Kasumi-1 (cell line): Measurements from ENCODE around the gene SPATA2L.
A peak's percentile ranks its signal among the peaks of the same experiment; 100 is the strongest.

Experiments
- DNase-seq, 2 experiments: peaks; one replicate each; lab custom pipeline; 2025; lab: John Stamatoyannopoulos, UW

Gene SPATA2L, protein sequence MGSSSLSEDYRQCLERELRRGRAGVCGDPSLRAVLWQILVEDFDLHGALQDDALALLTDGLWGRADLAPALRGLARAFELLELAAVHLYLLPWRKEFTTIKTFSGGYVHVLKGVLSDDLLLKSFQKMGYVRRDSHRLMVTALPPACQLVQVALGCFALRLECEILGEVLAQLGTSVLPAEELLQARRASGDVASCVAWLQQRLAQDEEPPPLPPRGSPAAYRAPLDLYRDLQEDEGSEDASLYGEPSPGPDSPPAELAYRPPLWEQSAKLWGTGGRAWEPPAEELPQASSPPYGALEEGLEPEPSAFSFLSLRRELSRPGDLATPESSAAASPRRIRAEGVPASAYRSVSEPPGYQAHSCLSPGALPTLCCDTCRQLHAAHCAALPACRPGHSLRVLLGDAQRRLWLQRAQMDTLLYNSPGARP

DNA sequence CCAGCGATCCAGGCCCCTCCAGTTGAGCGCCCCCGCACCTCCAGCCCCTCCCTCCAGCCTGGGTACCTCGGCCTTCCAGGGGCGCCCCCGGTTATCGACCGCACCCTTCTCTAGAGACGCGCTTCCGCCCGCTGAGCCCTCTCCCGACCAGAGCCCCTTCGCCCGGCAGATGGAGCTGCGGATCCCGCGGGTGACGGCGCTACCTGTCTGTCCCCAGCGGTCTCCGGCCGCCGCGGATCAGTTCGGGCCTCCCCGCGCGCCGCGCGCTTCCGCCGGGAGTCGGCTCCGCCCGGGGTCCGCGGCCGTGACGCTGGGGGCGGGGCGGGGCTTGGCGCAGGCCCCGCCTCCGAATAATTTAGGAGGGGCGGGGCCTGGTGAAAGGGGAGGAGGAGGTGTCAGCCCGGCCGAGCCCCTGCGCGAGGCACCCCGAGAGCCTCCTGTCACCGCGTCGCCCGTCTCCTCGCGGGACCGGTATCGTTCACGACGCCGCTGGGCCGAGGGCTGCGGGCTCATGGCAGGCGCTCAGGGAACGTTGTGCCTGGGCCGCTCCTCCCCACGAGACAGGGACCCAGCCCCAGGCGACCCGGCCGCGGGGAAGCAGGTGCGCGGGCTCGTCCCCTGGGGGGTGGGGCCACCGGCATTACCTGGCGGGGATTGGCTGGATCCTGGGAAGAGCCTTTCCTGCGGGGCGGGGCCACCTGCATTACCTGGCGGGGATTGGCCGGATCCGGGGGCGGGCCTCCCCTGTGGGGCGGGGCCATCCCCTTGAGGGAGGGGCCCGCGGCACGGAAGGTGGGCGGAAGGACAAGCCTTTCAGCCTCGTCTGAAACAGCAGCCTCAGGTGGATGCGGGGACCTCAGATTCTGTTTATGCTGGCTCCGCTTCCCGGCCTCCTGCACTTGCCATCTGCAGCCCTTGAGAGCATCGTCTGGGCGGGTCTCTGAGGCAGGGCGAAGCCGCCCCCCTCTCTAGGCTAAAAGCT is at the start of gene SPATA2L:
SPATA2L (minus strand) TSS at position 281 of the 982 bp plus-strand sequence. CDS start 473 bp downstream, outside the sequence.
- DNase-seq = peak; percentile 92 to 93

DNA sequence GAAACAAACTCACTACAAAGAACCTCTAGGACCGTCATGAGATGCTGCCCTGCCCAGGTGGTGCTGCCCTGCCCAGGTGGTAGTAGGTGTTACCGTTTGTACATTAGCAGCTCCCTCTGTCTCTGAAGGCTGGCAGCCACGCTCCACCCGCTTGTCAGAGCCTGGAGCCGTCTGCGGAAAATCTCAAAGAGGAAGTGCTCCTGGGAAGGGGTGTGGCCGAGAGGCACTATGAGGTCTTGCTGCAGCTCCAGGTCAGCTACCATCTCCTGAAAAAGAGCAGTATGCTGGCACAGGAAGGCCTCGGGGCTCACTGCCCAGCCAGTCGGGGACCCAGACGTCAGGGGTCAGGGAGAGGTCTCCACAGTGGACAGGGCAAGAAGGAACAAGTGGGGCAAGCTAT is 48.1 kb upstream of the SPATA2L start:
- peak; percentile 83 to 85 for DNase-seq

DNA sequence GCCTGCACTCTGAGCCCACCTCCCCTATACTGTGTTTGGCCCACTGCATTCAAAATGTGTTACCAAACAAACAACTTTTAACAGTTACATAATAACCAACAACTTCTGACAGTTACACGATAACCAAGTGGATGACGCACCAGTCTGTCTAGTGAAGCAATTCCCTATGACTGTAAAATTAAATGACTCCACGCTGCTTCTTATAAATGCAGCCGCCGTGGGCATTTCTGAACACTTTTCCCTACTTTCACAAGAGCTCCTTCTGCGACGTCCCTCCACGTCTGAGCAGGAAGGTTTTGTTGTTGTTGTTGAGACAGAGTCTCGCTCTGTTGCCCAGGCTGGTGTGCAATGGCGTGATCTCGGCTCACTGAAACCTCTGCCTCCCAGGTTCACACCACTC is 47.4 kb upstream of the SPATA2L start:
- DNase-seq = no peak

DNA sequence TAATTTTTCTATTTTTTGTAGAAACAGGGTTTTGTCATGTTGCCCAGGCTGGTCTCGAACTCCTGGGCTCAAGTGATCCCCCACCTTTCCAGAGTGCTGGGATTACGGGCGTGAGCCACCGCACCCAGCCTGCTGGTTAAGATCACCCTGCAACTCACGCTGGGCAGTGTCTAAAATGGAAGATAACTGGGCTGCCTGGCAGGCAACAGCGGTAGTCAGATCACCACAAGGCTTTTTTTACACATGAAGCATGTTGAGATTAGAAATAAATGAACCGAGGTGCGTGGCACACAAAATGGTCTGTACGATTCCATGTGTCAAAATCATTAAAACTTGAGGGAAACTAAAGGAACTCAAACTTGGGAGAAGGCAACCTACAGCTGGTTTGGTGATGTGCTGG is 46.6 kb upstream of the SPATA2L start:
- DNase-seq = no peak

DNA sequence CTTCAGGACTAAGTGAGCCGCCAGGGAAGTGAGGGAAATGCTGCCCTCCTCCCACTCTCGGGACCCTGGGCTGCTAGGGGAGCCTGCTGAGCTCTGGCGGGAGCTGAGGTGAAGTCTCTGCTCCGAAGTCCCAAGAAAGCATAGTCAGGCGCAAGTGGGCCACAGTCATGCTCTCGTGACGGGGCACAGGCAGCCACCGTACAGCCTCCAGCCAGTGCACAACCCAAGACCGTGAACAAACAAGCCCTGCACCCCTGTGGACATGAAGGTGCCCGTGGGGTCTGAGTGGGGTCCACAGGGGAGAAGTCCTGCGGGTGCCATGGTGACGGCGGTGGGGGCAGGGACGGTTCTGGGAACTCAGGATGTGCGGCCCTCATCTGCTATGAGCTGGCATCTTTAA is 44.5 kb upstream of the SPATA2L start:
- DNase-seq = no peak

DNA sequence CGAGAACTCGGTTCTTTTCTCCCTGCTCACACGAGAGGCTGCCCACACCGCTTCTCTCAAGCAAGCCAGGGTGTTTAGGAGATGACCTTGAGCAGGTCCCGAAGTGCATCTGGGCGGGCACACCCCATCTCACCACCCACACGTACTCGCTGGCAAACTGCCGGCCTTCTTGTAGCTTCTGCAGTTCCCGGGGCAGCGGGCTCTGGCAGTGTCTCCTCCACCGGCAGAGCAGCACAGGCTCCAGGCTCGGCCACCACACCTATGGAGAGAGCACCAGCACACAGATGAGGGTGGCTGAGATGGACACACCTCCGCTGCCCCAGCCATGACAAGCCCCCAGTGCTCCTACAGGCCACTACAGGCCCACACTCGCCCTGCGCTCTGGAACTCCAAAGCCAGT is 43.3 kb upstream of the SPATA2L start:
- no peak for DNase-seq

DNA sequence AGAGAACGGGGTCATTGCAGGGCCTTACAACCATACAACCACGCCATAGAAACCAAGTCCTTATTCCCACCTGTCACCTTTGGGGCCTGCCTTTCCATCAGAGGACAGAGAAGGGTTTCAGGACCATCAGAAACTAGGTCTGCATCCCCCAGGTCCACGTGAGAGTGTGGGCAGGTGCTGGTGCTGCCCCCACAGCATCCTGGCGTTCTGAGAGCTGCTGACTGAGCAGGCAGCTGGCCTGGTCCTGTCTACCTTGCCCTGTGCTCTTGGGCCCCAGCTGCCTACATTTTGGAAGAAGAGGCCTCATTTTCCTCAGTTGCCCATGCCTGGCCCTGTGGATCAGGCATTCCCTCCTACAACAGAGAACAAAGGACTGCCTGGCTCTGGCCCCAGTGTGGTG is 41.4 kb upstream of the SPATA2L start:
- no peak for DNase-seq

DNA sequence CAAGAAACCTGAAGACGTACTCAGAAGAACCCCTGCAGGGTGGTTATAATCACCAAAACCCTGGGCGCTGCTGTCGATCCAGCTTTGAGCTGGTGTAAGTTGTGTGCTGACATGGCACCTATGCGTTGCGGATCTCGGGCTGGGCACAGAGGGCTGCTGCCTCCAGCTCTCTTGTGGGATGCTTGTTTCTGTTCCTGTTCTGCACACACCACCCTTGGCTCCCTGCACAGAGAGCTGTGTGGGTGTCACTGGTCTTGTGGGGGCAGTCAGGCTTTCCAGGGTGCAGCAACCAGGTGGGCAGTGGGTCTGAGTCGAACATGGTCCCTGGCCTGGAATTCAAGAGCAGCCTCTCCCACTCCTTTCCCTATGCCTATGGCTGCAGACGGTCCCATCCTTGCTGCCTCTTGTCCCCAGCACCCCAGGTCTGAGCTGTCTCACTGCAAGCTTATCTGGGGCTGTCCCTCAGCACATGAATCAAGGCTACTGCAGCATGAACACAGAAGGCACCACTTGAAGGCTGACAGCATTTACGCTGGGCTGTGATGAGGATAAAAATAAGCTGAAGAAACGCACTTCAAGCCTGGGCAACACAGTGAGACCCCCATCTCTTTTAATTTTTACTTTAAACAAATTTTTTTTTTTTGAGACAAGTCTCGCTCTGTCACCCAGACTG is 40.0 kb upstream of the SPATA2L start:
- no peak for DNase-seq

DNA sequence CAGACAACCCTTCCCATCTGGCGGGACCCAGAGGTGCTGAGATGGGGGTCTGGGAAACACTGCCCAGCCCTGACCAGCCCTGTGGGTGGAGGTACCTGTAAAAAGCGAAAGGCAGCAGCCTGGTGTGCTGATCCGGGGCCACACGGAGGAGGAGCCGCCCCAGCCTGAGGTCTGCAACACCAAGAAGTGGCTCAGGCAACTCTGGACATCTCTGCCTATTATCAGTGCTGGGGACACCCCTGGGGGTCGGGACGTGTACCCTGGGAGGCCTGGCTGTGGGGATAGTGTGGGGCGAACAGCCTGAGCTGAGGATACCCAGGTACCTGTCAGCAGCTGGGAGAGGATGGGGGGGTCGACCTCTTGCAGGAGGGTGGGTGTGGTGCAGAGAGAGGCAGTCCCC is 37.9 kb upstream of the SPATA2L start:
- DNase-seq = no peak

DNA sequence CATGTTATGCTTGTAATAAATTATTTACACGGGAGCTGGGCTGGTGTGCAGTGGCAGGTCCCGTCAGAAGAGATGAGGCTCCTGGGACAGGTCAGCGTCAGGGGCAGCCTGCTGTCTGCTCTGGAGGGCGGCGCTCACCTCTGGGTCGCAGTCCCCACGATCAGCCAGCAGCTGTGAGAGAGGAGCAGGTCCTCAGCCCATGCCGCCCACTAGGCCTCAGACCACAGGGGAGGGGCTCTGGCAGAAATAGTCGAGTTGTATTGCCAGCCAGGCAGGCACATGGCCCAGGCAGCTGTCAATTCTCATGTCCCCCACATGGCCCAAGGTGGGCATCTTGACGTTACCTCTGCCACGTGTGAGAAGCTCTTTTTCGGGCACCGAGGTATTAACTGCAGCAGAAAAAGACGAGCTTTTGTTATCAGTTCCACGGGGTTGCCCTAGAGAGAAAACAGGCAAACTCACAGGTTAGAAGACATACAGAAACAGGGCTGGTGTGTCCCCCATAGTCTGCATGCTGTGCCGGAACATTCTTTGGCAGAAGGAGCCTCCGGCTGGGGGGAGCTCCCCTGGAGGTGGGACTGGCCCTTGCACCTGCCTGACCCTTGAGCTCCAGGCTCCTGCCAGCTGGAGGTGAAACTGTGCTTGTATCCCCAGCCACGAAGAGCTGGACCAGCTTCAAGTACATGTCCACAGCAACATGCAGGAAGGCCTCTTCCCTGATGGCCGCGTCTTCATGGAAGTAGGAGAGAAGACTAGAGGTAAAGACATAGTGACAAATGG is 37.2 kb upstream of the SPATA2L start:
- DNase-seq = no peak

DNA sequence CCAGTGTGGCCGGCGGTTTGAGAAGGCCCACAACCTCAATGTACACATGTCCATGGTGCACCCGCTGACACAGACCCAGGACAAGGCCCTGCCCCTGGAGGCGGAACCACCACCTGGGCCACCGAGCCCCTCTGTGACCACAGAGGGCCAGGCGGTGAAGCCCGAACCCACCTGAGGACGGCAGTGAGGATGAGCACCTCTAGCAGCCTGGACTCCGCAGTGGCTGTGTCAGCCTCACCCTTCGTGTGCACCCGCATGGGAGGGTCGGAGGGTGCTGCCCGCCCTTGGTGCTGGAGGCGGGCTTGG is 36.5 kb upstream of the SPATA2L start:
- DNase-seq = no peak

DNA sequence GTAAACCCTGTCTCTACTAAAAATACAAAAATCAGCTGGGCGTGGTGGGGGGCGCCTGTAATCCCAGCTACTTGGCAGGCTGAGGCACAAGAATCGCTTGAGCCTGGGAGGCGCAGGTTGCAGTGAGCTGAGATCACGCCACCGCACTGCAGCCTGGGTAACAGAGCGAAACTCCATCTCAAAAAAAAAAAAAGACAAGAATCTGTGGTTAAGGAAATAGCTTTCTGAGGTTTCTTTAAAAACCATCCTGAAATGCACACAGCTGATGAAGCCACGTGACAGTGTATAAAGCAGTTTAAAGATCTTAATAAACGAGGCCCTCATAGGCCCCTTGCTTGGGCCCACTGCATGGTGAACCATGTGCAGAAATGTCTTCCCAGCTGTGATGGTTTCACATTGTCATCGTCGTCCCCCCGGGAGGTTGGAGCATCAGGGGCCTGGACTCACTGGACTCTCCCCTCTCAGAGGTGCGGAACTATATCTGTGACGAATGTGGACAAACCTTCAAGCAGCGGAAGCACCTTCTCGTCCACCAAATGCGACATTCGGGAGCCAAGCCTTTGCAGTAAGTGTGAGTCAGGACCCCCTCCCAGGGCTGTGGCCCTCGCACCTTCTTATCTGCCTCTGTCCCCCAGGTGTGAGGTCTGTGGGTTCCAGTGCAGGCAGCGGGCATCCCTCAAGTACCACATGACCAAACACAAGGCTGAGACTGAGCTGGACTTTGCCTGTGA is 36.0 kb upstream of the SPATA2L start:
- DNase-seq = no peak

DNA sequence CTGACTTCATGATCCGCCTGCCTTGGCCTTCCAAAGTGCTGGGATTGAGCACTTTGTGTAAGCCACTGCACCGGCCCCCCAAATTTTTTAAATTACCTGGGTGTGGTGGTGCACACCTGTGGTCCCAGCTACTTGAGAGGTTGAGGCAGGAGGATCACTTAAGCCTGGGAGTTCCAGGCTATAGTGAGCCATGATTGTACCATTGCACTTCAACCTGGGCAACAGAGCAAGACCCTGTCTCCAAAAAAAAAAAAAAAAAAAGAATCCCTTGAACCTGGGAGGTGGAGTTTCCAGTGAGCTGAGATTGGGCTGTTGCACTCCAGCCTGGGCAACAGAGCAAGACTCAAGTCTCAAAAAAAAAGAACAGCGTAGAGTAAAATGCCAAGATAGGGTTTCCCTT is 35.0 kb upstream of the SPATA2L start:
- DNase-seq = no peak

DNA sequence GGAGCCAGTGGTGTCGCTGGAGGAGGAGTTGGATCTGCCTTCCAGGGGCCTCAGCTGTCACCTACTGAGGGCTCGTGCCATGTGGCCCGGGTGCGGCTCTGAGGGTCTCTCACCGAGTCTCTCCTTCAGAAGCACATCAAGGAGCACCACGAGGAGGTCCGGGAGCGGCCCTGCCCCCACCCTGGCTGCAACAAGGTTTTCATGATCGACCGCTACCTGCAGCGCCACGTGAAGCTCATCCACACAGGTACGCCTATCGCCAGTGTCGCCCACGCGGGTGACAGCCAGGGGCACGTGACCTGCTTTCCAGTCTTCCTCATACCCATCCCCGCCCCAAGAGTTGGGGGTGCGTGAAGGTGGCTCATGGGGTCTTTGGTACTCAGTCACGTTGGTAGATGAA is 32.3 kb upstream of the SPATA2L start:
- no peak for DNase-seq

DNA sequence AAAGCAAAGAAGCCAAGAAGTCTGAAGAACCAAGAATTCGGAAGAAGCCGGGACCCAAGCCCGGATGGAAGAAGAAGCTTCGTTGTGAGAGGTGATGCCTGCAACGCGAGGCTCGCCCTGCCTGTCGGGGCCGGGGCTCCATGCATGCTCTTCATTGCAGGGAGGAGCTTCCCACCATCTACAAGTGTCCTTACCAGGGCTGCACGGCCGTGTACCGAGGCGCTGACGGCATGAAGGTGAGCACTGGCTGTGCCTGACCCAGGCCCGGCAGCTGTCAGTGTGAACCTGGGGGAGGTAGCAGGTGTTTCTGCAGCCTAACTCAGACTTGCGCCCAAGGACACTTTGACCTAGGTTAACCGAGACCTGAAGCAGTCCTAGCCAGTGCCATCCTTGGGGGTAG is 31.8 kb upstream of the SPATA2L start:
- DNase-seq = no peak

DNA sequence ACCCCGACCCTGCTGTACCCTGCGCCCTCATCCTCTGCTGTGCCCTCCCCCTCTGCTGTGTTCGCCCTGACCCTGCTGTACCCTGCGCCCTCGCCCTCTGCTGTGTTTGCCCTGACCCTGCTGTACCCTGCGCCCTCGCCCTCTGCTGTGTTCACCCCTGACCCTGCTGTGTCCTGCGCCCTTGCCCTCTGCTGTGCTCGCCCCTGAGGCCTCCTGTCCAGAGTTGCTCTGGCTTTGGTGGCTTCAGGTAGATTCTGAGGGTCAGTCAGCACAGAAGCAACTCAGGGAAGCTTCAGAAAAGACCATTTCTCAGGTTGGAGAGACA is 31.4 kb upstream of the SPATA2L start:
- no peak for DNase-seq

DNA sequence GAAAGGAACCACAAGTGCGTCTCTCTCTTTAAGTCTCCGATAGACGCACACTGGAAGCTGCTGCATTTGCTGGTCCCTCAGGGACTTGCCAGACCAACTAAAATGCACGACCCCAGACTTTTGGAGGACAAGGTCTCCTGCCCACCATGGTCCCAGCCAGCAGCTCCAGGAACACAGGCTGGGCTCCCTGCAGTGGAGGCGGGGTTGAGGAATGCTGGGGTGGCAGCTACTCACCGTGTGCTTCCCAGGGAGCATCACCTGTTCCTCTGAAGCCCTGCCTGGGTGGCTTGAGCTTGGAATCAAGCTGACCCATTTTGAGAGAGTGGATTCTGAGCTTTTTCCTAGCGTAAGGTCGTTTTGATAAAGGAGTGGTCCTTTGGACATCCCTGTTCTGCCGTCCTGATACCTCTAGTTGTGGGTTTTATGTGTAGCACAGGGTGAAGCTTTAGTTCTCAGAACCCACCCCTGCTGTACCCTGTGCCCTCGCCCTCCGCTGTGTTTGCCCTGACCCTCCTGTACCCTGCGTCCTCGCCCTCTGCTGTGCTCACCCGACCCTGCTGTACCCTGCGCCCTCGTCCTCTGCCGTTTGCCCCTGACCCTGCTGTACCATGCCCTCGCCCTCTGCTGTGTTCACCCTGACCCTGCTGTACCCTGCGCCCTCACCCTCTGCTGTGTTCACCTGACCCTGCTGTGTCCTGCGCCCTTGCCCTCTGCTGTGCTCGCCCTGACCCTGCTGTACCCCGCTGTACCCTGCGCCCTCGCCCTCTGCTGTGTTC is 30.8 kb upstream of the SPATA2L start:
- DNase-seq = no peak

DNA sequence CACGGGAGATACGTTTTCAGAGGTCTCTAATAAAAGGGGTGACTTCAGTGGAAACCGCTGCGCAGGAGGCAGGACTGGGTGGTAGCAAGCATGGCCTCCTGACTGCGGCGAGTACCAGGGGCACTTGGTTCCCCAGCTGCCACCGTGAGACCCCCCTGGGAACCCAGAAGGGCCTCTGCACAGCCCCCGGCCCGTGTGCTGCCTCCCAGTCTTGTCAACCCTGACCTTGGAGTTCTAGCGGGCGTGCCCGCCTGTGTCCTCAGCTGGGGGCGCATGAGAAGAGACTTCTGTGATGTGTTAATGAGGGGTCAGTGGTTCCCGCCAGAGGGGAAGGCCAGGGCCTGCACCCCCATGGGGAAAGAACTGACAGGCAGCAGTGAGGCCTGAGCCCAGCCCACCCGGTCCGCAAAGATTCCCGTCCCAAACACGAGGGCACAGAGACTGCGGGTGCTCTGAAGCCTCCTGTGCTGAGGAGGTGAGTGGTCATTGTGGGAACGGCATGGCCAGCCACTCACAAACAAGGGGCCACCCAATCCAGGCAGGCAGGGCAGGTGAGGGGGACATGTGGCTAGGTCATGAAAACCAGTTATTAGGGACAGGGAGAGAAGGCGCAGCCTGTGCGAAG is 29.2 kb upstream of the SPATA2L start:
- no peak for DNase-seq

DNA sequence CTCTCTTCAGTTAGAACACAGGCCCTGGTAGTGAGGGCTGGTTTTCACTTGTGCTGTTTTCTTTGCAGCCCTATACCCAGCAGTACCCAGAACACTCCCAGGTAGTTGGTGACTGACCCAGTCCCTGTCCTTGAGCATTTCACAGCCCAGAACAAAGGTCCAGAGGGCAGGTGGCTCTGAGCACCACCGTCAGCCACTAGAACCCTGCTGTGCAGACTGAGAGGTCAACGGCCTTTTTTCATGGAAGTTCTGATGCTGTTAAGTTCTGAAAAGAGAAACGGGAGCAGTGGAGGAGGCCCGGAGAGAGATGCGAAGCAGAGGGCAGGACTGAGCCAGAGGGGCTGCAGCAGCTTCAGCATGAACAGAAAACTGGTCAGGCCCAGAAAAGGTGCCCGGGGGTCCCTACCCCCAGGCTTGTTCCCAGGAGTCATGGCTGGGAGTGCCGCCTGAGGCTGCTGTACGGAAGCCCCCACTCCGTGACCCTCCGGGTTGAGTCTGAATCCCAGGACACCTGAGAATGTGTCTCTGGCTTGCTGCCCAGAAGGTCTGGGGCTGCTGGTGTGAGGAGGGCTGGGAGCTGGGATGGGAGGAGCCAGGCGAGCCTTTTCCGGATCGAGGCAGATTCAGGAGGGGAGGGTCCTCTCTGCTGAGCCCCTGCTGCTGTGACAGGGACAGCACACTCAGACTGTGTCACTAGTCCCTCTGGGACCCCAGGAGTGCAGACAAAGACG is 28.5 kb upstream of the SPATA2L start:
- no peak for DNase-seq
